HG03025 (cell line): ENCODE results near the gene DNAH9.
"Not testable (repeated sequence)": the region's sequence is repeated elsewhere in the genome, so short reads cannot be mapped to it uniquely, and the experiment has no call there.

Source experiments
- ATAC-seq: cut with Tn5 transposase; IDR thresholded peaks from one replicate; pipeline ENCODE4 v1.9.1; 2021; ENCODE audit warnings: mild to moderate bottlenecking, moderate library complexity; ENCODE audit not compliant: unreplicated experiment, low FRiP score

DNAH9 gene

GRCh38 chr17:11948789-11949188 is 350.5 kb downstream of the DNAH9 start:
- ATAC-seq, result no peak

- not testable (repeated sequence) for ATAC-seq
Observed at GRCh38 chr17:11949571-11949970, 351.3 kb downstream of the DNAH9 start.

- ATAC-seq, result no peak
Observed at GRCh38 chr17:11950771-11951519, 352.7 kb downstream of the DNAH9 start.

GRCh38 chr17:11952610-11953009 is 354.3 kb downstream of the DNAH9 start:
- no peak for ATAC-seq

GRCh38 chr17:11953924-11954323 is 355.7 kb downstream of the DNAH9 start:
- no peak for ATAC-seq

- no peak for ATAC-seq
Observed at GRCh38 chr17:11954936-11955335, 356.7 kb downstream of the DNAH9 start.

- no peak for ATAC-seq
Observed at GRCh38 chr17:11969565-11969964, 371.3 kb downstream of the DNAH9 start.

GRCh38 chr17:11972741-11973140 is 374.5 kb downstream of the DNAH9 start:
- not testable (repeated sequence) for ATAC-seq

GRCh38 chr17:11979795-11980194 is 381.5 kb downstream of the DNAH9 start:
- ATAC-seq, result no peak

- no peak for ATAC-seq
Observed at GRCh38 chr17:11980813-11981212, 382.5 kb downstream of the DNAH9 start.

- no peak for ATAC-seq
Observed at GRCh38 chr17:11981862-11982261, 383.6 kb downstream of the DNAH9 start.

- no peak for ATAC-seq
Observed at GRCh38 chr17:11986179-11986941, 388.1 kb downstream of the DNAH9 start.

- ATAC-seq, result no peak
Observed at GRCh38 chr17:11986942-11987329, 388.7 kb downstream of the DNAH9 start.

- ATAC-seq, result no peak
Observed at GRCh38 chr17:11990363-11990983, 392.2 kb downstream of the DNAH9 start.

GRCh38 chr17:11991461-11991860 is 393.2 kb downstream of the DNAH9 start:
- ATAC-seq, result no peak

GRCh38 chr17:11996722-11997146 is 398.5 kb downstream of the DNAH9 start:
- ATAC-seq, result peak; percentile 37

GRCh38 chr17:11997147-11997971 is 399.1 kb downstream of the DNAH9 start, which contains the start of gene ZNF18:
Gene ZNF18 (minus strand): TSS chr17:11997475. CDS start chr17:11992829, 4,646 bp downstream.
- ATAC-seq, result peak; percentile 93

GRCh38 chr17:11997972-11998233 is 399.6 kb downstream of the DNAH9 start:
- ATAC-seq, result no peak

- no peak for ATAC-seq
Observed at GRCh38 chr17:11999696-12000095, 401.4 kb downstream of the DNAH9 start.

- no peak for ATAC-seq
Observed at GRCh38 chr17:12007466-12007865, 409.2 kb downstream of the DNAH9 start.
